ENCODE data around the gene SPATS2L.

- TF ChIP-seq MXI1 (IDR thresholded peaks at IDR 0.05; ENCODE audit: low read depth, low read length) (no peak), POLR2AphosphoS5 (IDR thresholded peaks at IDR 0.05; ENCODE audit: low read depth, low read length) (no peak), CTCF (IDR thresholded peaks at IDR 0.05) (no peak), FOXM1 (IDR thresholded peaks at IDR 0.05; ENCODE audit: low read depth) (no peak)
These were observed 122.6 kb downstream of the SPATS2L start for GRCh38 chr2:200428961-200429665.
